RWPE2 (cell line): ENCODE results near the gene MAP2K2.

ENCODE experiments used
- ATAC-seq: fragments of 200-7000 bp; cut with Tn5 transposase; 3 replicates; pipeline ENCODE4 v1.9.1; 2021; ENCODE audit warnings: low read depth
- DNase-seq: peaks from one replicate; pipeline ENCODE4 v3.0.0-alpha.2; 2020; ENCODE audit warnings: low spot score
- H3K27ac ChIP-seq: fragments of 450-650 bp; 2 replicates; pipeline ENCODE4 v1.5.1; 2017; ENCODE audit warnings: mild to moderate bottlenecking; ENCODE audit not compliant: poor library complexity, severe bottlenecking
- H3K27me3 ChIP-seq: fragments of 250-450 bp; sonication (Bioruptor Pico); 2 replicates; pipeline ENCODE4 v1.5.1; 2021; ENCODE audit warnings: mild to moderate bottlenecking, moderate library complexity; ENCODE audit not compliant: insufficient read depth, poor library complexity, severe bottlenecking
- H3K36me3 ChIP-seq: fragments of 250-450 bp; sonication (Bioruptor Pico); 2 replicates; pipeline ENCODE4 v1.5.1; 2020; ENCODE audit warnings: low read depth, mild to moderate bottlenecking, moderate library complexity
- H3K4me1 ChIP-seq: fragments of 250-450 bp; sonication (Bioruptor Pico); 2 replicates; pipeline ENCODE4 v1.5.1; 2021; ENCODE audit warnings: mild to moderate bottlenecking, moderate library complexity; ENCODE audit not compliant: insufficient read depth, poor library complexity, severe bottlenecking
- H3K4me3 ChIP-seq: fragments of 250-450 bp; sonication (Bioruptor Pico); 2 replicates; pipeline ENCODE4 v1.5.1; 2021; ENCODE audit warnings: mild to moderate bottlenecking, moderate library complexity; ENCODE audit not compliant: severe bottlenecking
- H3K9me3 ChIP-seq: fragments of 250-450 bp; sonication (Bioruptor Pico); 2 replicates; pipeline ENCODE4 v1.5.1; 2021; ENCODE audit warnings: mild to moderate bottlenecking, moderate library complexity; ENCODE audit not compliant: severe bottlenecking
- TF ChIP-seq, protein P1 (sequence below): fragments of 450-650 bp; IDR thresholded peaks from one replicate; pipeline ENCODE4 v1.5.1; 2017; ENCODE audit warnings: mild to moderate bottlenecking, moderate library complexity; ENCODE audit not compliant: poor library complexity, severe bottlenecking

MAP2K2 gene

DNA sequence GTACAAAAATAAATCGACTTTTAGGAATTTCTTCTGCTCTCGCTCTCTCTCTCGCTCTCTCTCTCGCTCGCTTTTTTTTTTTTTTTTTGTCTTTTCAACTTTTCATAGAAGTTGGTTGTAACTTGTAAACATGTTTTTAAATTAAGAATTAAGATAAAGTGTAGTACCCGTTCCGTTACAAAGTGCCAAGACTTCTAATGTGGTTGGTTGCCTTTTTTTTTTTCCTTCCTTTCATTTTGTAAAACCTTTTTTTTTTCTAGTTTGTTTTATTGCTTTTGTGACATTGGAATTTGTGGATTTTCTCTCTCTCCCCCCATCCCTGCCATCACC is 77.6 kb downstream of the MAP2K2 start:
- TF ChIP-seq, protein P1, sequence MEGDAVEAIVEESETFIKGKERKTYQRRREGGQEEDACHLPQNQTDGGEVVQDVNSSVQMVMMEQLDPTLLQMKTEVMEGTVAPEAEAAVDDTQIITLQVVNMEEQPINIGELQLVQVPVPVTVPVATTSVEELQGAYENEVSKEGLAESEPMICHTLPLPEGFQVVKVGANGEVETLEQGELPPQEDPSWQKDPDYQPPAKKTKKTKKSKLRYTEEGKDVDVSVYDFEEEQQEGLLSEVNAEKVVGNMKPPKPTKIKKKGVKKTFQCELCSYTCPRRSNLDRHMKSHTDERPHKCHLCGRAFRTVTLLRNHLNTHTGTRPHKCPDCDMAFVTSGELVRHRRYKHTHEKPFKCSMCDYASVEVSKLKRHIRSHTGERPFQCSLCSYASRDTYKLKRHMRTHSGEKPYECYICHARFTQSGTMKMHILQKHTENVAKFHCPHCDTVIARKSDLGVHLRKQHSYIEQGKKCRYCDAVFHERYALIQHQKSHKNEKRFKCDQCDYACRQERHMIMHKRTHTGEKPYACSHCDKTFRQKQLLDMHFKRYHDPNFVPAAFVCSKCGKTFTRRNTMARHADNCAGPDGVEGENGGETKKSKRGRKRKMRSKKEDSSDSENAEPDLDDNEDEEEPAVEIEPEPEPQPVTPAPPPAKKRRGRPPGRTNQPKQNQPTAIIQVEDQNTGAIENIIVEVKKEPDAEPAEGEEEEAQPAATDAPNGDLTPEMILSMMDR, result no peak
- peaks cover 2% of the 10 kb centered on the region for H3K4me1 ChIP-seq
- ATAC-seq (no peak), DNase-seq (no peak)
- no peak overlapping the region for H3K4me3 ChIP-seq
- no peak overlapping the region for H3K27ac ChIP-seq
- H3K36me3 ChIP-seq, result peaks cover 28% of the 10 kb centered on the region
- H3K9me3 ChIP-seq, result no peaks in the 10 kb centered on the region
- H3K27me3 ChIP-seq, result no peaks in the 10 kb centered on the region

DNA sequence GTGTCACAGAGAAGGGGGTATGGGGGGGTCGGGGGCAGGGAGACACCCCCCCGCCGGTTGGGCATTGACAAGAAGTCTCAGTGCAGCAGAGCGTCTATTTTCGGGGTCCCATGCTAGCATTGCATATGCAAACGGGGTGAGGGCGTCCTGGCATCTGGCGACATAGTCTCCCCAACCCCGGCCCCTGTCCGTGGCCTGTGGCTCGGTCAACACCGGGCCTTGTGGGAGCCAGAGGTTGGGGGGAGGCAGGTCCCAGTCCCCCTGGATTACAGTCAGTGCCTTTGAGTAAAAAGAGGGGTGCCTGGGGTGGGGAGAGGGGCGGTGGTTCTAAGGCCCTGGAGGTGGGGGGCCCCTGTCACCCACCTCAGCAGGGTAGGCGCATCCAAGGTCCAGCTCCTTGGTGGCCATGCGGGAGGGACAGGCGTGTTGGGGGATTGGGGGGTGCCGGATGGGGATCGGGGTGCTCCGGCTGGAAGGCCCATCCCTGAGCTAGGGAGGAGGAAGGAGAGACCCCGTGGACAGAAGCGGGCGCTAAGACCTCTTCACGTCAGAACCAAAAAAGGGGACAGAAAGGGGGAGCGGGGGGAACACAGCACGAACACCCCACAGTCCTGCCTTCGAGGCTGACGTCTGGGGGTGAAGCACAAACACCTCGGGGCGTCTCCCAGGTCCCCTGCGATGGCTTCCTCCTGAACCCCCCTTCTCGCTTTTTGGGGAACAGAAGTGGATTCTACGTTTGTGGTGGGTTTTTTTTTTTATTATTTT is 78.1 kb downstream of the MAP2K2 start:
- TF ChIP-seq, protein P1, result no peak
- Histone ChIP-seq H3K36me3 (peaks cover 24% of the 10 kb centered on the region), H3K4me1 (no peaks in the 10 kb centered on the region), H3K4me3 (no peak overlapping the region), H3K27ac (no peak overlapping the region), H3K9me3 (no peaks in the 10 kb centered on the region), H3K27me3 (no peaks in the 10 kb centered on the region)
- ATAC-seq (no peak), DNase-seq (no peak)

DNA sequence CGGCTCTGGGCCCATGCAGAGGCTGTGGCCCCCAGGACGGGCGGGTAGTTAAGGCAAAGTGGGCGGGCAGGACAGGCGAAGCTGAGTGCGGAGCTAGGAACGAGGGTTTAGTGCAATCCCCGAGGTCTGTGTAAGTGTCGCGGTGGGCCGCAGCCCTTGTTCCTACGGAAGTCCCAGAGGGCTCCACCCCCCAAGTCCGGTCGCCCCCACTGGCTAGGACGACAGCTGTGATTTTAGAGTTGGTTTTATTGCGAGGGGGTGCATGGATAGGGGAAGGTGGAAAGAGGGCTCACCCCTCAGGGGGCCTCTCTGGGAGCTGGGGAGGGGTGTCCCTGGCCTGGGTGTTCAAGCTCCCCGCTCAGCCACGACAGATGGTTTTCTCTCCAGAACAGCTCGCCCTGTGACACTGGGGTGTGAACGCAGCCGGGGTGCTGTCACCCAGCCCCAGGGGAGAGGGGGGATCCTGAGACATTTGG is 78.9 kb downstream of the MAP2K2 start:
- DNase-seq (no peak), ATAC-seq (no peak)
- Histone ChIP-seq H3K9me3 (no peaks in the 10 kb centered on the region), H3K27ac (no peak overlapping the region), H3K4me3 (no peak overlapping the region), H3K4me1 (no peaks in the 10 kb centered on the region), H3K36me3 (peaks cover 16% of the 10 kb centered on the region), H3K27me3 (no peaks in the 10 kb centered on the region)
- TF ChIP-seq, protein P1, result no peak

DNA sequence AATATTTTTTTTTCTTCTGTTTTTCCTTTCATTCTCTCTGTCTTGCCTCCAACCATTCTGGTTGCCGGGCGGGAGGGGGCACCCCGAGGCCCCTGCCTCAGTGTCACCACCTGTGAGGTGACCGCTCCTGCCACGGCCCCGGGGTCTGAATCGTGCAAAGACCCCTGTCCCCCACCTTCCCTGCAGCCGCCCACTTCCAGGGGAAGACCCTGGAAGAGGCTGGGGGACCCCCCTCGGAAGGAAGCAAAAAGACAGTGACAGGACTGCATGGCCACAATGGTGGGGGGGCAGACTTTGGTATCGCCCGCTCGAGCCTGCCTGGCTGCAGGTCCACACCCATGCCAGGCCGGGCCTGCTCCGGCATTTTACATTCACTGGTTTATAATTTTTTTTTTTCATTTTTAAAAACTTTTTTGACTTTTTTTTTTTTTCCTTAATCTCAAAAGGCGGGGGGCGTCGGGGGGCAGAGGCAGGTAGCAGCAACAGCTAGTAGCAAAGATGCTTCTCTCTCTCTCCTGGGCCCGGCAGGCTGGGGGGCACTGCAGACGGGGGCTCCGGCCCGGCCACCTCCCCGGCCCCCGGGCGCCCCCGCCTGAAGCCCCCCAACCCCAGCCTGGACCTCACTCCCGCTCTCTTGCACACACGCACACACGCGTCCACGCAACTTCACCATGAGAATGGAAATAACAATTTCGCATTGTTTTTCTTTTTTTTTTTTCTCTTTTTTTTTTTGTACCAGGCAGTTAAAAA is 79.8 kb downstream of the MAP2K2 start:
- no peak overlapping the region for H3K27ac ChIP-seq
- no peak overlapping the region for H3K4me3 ChIP-seq
- no peaks in the 10 kb centered on the region for H3K9me3 ChIP-seq
- H3K36me3 ChIP-seq, result peaks cover 8% of the 10 kb centered on the region; the same call in 1 of the 2 replicates
- TF ChIP-seq, protein P1, result no peak
- no peak for ATAC-seq
- H3K27me3 ChIP-seq, result no peaks in the 10 kb centered on the region
- H3K4me1 ChIP-seq, result no peaks in the 10 kb centered on the region
- no peak for DNase-seq

DNA sequence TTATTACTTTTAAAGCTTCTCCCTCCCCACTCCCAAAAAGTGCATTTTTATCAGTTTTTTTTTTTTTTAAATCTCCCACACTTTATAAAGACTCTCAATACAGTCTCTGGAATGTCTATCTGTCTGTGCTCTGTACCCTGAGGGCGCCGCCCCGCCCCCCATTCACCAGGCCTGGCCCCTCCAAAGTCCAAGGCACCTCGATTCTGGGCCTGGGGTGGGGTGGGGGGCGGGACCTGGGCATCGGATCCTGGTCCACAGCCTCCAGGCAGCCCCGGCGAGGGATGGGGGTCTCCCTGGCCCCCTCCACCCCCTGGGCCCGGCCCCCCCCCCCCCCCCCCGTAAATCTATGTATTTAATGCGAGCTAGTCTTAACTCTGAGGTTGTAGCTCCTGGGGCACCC is 80.5 kb downstream of the MAP2K2 start:
- peaks cover 4% of the 10 kb centered on the region; the same call in 1 of the 2 replicates for H3K36me3 ChIP-seq
- no peak overlapping the region for H3K4me3 ChIP-seq
- H3K27ac ChIP-seq, result no peak overlapping the region
- TF ChIP-seq, protein P1, result no peak
- no peaks in the 10 kb centered on the region for H3K4me1 ChIP-seq
- H3K27me3 ChIP-seq, result no peaks in the 10 kb centered on the region
- ATAC-seq (no peak), DNase-seq (no peak)
- H3K9me3 ChIP-seq, result no peaks in the 10 kb centered on the region
